Psoas muscle (tissue), 8 donors: ENCODE results near the gene CATSPER4. TPM values are rescaled to one million over a fixed set of nuclear protein-coding genes. Genes with fewer than 3 reads are reported as not detected.
A peak's percentile ranks its signal among the peaks of the same experiment; 100 is the strongest.

ENCODE experiments used
- ATAC-seq, 4 donors: fragments of 200-7000 bp; cut with Tn5 transposase; one replicate each; pipeline ENCODE4 v1.9.1; 2020; ENCODE audit warnings: moderate library complexity in 3 of 4, mild to moderate bottlenecking in 2 of 4
- DNase-seq, 2 donors: peaks; one replicate each; pipeline ENCODE4 v3.0.0-alpha.2; 2020
- H3K27ac ChIP-seq: fragments of 200-600 bp; one replicate; pipeline ENCODE4 v1.8.0; 2022
- H3K27me3 ChIP-seq, 3 donors: fragments of 200-600 bp in 1 of 3; one replicate each; pipeline versions ENCODE4 v1.6.1 to v1.8.0; 2013 to 2022; ENCODE audit warnings: low read length in 2 of 3, mild to moderate bottlenecking in 2 of 3, moderate library complexity in 1 of 3; ENCODE audit not compliant: insufficient read depth in 3 of 3
- H3K36me3 ChIP-seq, 2 donors: fragments of 200-600 bp in 1 of 2; one replicate each; pipeline versions ENCODE4 v1.6.1 to v1.8.0; 2013 to 2022; ENCODE audit warnings: low read depth in 1 of 2, mild to moderate bottlenecking in 1 of 2, moderate library complexity in 1 of 2; ENCODE audit not compliant: insufficient read depth in 1 of 2
- H3K4me1 ChIP-seq: fragments of 200-600 bp; one replicate; pipeline ENCODE4 v1.8.0; 2022
- H3K4me3 ChIP-seq: fragments of 200-600 bp; one replicate; pipeline ENCODE4 v1.8.0; 2022; ENCODE audit warnings: mild to moderate bottlenecking
- H3K9me3 ChIP-seq: fragments of 200-600 bp; one replicate; pipeline ENCODE4 v1.8.0; 2022
- WGBS, 3 donors: extraction: QIAGEN DNeasy Blood & Tissue Kit; methylation state at CpG; one replicate each; pipeline versions ENCODE4 v1.1.6 to v1.1.7; 2013; 5-methylcytosine and 5-hydroxymethylcytosine counted together
- intact Hi-C, 2 donors: fragments of 100-400 bp; cut with DNase I; formaldehyde crosslinking; loops; one replicate each; pipeline versions ENCODE4 v1.11.0 to v1.14.2; 2022
- polyA plus RNA-seq, 3 donors: library from polyadenylated mRNA; stranded (reverse); fragments of 200-250 nt; gene quantifications; one replicate each; pipeline ENCODE4 v1.2.3, GENCODE V29; 2013
- total RNA-seq, 4 donors: library from RNA; stranded (reverse); fragmentation: NEBNext Ultra II Directional in 2 of 4; extraction: Animal tissue kit (Norgen Biotek cat#: 25700) in 2 of 4; gene quantifications; one replicate each; pipeline versions ENCODE4 v1.2.1 to v1.2.4, GENCODE V29; 2021 to 2023
- TF ChIP-seq, protein P1 (sequence below): fragments of 200-600 bp; IDR thresholded peaks from one replicate; pipeline ENCODE4 v1.8.0; 2022; ENCODE audit warnings: antibody characterized with exemption
- donor health status: healthy with polysubstance abuse.
- donor health status: DM: no; HTN: no; CAD: no; lungs with moderate emphysema.
- donor health status: Bipolar disorder and iron deficiency.
- donor health status: healthy.
- donor health status: DM: yes; HTN: yes; CAD: no.
- donor health status: DM: no; HTN: no; CAD: no.
- donor health status: DM: no; HTN: no; CAD: no.
- donor health status: DM: yes; HTN: yes; CAD: no.

Gene CATSPER4
- total and polyA plus RNA-seq, 7 donors: 0.01 to 0.24 TPM; not detected in 5

GRCh38 chr1:26175346-26175745 lies 15.1 kb upstream of the CATSPER4 start:
- ATAC-seq (no peak), DNase-seq (no peak)
- H3K9me3 ChIP-seq: no peaks in the 10 kb centered on the region
- H3K27me3 ChIP-seq: no peaks in the 10 kb centered on the region
- WGBS, 3 donors: 92 to 99% (median 95%) methylated on average over 8 of the region's 8 CpGs
- H3K4me1 ChIP-seq: peaks cover 17% of the 10 kb centered on the region
- TF ChIP-seq, protein P1, sequence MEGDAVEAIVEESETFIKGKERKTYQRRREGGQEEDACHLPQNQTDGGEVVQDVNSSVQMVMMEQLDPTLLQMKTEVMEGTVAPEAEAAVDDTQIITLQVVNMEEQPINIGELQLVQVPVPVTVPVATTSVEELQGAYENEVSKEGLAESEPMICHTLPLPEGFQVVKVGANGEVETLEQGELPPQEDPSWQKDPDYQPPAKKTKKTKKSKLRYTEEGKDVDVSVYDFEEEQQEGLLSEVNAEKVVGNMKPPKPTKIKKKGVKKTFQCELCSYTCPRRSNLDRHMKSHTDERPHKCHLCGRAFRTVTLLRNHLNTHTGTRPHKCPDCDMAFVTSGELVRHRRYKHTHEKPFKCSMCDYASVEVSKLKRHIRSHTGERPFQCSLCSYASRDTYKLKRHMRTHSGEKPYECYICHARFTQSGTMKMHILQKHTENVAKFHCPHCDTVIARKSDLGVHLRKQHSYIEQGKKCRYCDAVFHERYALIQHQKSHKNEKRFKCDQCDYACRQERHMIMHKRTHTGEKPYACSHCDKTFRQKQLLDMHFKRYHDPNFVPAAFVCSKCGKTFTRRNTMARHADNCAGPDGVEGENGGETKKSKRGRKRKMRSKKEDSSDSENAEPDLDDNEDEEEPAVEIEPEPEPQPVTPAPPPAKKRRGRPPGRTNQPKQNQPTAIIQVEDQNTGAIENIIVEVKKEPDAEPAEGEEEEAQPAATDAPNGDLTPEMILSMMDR: no peak
- no peak overlapping the region for H3K27ac ChIP-seq
- no peaks in the 10 kb centered on the region for H3K36me3 ChIP-seq
- no peak overlapping the region for H3K4me3 ChIP-seq
- intact Hi-C loops: loop anchor here in 1 of 2 donors (2.0 kb wide), 1 partner anchor 47 kb away; no protein-coding TSS in a partner anchor

DNA sequence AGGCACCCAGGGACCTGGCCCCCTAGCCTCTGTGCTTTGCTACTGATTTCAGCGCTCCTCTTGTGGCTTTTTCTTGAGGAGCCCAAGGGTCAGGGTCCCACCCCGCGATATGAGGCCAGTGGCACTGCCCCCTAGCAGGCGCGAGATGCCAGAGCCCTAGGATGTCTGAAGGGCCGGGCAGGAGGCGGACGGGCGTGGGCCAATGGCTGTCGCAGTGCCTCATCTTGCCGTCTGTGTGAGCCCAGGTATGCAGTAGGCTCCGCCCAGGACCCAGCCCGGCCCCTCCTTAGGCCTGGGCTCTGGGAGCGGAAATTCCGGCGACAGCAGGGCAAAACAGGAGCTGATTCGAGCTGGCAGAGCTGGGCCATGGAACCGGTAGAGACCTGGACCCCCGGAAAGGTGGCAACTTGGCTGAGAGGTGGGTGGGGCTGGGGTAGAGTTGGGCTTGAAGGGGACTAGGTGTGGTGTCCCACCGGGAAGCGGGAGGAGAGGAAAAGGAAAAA lies 13.2 kb upstream of the CATSPER4 start, which contains the start of gene CNKSR1:
CNKSR1 (plus strand) TSS at position 310 of the 503 bp plus-strand sequence; CDS start at position 367, 57 bp downstream.
- H3K4me3 ChIP-seq: no peak within 1 kb of the TSS
- ATAC-seq (no peak), DNase-seq (no peak)
- H3K4me1 ChIP-seq: peaks cover 1% of the 10 kb centered on the region
- H3K36me3 ChIP-seq: no peaks in the 10 kb centered on the region
- H3K27ac ChIP-seq: peak within 1 kb of the TSS; percentile 16
- TF ChIP-seq, protein P1: no peak
- intact Hi-C loops: no loop called here
- H3K27me3 ChIP-seq: no peaks in the 10 kb centered on the region
- H3K9me3 ChIP-seq: no peaks in the 10 kb centered on the region
- WGBS, 3 donors: 62 to 66% (median 63%) methylated on average over 21 of the region's 21 CpGs

DNA sequence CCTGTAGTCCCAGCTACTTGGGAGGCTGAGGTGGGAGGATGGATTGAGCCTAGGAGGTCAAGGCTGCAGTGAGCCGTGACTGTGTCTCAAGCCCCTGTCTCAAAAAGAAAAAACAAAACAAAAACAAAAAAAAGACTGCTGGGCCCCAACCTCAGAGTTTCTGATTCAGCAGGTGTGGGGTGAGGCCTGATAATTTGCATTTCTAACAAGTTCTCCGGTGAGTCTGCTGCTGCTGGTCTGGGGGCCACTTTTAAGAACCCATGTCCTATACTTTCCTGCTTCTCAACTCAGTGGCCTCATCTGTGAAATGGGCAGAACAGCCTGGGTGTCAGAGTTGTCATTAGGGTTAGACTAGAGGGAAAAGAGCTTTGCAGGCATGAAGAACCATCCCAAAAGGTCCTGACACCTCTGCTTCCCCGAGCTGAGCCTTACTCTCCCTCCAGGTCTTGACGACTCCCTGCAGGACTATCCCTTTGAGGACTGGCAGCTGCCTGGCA lies 10.3 kb upstream of the CATSPER4 start:
- Histone ChIP-seq H3K27me3 (no peaks in the 10 kb centered on the region), H3K4me1 (peaks cover 11% of the 10 kb centered on the region), H3K4me3 (no peak overlapping the region), H3K36me3 (peaks cover 0 to 15% of the 10 kb centered on the region in 2 donors), H3K27ac (no peak overlapping the region), H3K9me3 (no peaks in the 10 kb centered on the region)
- no peak for ATAC-seq
- 65 to 77% (median 69%) methylated on average over 4 of the region's 4 CpGs for WGBS, 3 donors
- intact Hi-C loops: loop anchor here in 1 of 2 donors (5.0 kb wide), 1 partner anchor 52 kb away; the partner anchor contains the start of gene CEP85
- DNase-seq: no peak
- TF ChIP-seq, protein P1: no peak

- Histone ChIP-seq H3K4me1 (peaks cover 11% of the 10 kb centered on the region), H3K36me3 (peaks cover 0 to 32% of the 10 kb centered on the region in 2 donors), H3K9me3 (no peaks in the 10 kb centered on the region), H3K27me3 (no peaks in the 10 kb centered on the region), H3K4me3 (peak overlapping the region; percentile 68), H3K27ac (peak overlapping the region; percentile 99)
- DNase-seq: peak; percentile 53 to 86
- 19 to 30% (median 26%) methylated on average over 9 of the region's 9 CpGs for WGBS, 3 donors
- TF ChIP-seq, protein P1: no peak
- intact Hi-C loops: loop anchor here in 1 of 2 donors (5.0 kb wide), 1 partner anchor 51 kb away; the partner anchor contains the start of gene CEP85
- peak; percentile 92 to 94 (median 93) for ATAC-seq
These were observed 8.6 kb upstream of the CATSPER4 start for GRCh38 chr1:26181586-26182382.
